ENCODE results near the gene CELSR2.
A peak's percentile ranks its signal among the peaks of the same experiment; 100 is the strongest.

The CELSR2 gene

GRCh38 chr1:109274533-109275476 is 25.5 kb downstream of the CELSR2 start:
- H3K4me1 ChIP-seq (ENCODE audit: insufficient read depth, poor library complexity, severe bottlenecking), result peaks cover 31% of the 10 kb centered on the region
- ATAC-seq (ENCODE audit: low read depth) (peak; percentile 86), DNase-seq (ENCODE audit: low spot score) (peak; percentile 91)
- peak overlapping the region; percentile 4 for H3K4me3 ChIP-seq (ENCODE audit: severe bottlenecking)
- no peaks in the 10 kb centered on the region for H3K9me3 ChIP-seq (ENCODE audit: severe bottlenecking)
- peak overlapping the region; percentile 83 for H3K27ac ChIP-seq (ENCODE audit: poor library complexity, severe bottlenecking)
- peaks cover 25% of the 10 kb centered on the region for H3K36me3 ChIP-seq (ENCODE audit: low read depth)
- TF ChIP-seq, protein P1, sequence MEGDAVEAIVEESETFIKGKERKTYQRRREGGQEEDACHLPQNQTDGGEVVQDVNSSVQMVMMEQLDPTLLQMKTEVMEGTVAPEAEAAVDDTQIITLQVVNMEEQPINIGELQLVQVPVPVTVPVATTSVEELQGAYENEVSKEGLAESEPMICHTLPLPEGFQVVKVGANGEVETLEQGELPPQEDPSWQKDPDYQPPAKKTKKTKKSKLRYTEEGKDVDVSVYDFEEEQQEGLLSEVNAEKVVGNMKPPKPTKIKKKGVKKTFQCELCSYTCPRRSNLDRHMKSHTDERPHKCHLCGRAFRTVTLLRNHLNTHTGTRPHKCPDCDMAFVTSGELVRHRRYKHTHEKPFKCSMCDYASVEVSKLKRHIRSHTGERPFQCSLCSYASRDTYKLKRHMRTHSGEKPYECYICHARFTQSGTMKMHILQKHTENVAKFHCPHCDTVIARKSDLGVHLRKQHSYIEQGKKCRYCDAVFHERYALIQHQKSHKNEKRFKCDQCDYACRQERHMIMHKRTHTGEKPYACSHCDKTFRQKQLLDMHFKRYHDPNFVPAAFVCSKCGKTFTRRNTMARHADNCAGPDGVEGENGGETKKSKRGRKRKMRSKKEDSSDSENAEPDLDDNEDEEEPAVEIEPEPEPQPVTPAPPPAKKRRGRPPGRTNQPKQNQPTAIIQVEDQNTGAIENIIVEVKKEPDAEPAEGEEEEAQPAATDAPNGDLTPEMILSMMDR (IDR thresholded peaks at IDR 0.05; ENCODE audit: poor library complexity, severe bottlenecking), result no peak
- no peaks in the 10 kb centered on the region for H3K27me3 ChIP-seq (ENCODE audit: insufficient read depth, poor library complexity, severe bottlenecking)

DNA sequence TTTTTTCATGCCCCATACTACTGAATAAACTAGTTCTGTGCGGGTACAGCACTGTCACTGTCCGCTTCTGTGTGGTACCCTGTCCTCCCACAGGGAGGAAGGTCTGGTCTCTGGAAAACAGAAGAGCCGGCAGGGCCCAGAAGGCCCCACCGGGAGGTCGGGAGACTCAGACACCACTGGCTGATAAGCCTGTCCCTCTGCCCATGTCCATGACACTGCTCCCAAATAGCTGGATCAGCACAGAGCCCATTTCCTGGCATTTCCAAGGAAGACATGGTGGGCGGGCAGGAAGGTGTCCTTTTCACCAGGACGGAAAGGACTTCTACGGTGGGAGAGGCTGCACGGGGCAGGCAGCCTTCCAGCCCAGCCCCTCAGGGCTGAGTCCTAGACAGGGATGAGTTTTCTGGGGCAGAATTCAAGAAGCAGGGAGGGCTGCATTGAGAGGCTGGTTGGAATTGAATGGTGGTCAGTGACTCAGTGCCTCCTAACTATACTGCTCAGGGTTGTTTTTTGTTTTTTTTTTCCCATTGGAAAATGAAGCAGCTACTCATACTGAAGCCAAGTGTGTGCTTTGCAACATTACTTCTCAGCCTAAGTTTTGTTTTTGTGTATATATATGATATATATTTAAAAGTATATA is 26.5 kb downstream of the CELSR2 start:
- H3K36me3 ChIP-seq (ENCODE audit: low read depth), result peaks cover 34% of the 10 kb centered on the region
- TF ChIP-seq, protein P1 (IDR thresholded peaks at IDR 0.05; ENCODE audit: poor library complexity, severe bottlenecking), result no peak
- ATAC-seq (ENCODE audit: low read depth) (no peak), DNase-seq (ENCODE audit: low spot score) (no peak)
- H3K4me1 ChIP-seq (ENCODE audit: insufficient read depth, poor library complexity, severe bottlenecking), result peaks cover 31% of the 10 kb centered on the region
- H3K4me3 ChIP-seq (ENCODE audit: severe bottlenecking), result no peak overlapping the region
- no peaks in the 10 kb centered on the region for H3K27me3 ChIP-seq (ENCODE audit: insufficient read depth, poor library complexity, severe bottlenecking)
- no peaks in the 10 kb centered on the region for H3K9me3 ChIP-seq (ENCODE audit: severe bottlenecking)
- H3K27ac ChIP-seq (ENCODE audit: poor library complexity, severe bottlenecking), result peak overlapping the region; percentile 83

- Histone ChIP-seq H3K27me3 (ENCODE audit: insufficient read depth, poor library complexity, severe bottlenecking) (no peaks in the 10 kb centered on the region), H3K4me3 (ENCODE audit: severe bottlenecking) (no peak overlapping the region), H3K4me1 (ENCODE audit: insufficient read depth, poor library complexity, severe bottlenecking) (peaks cover 36% of the 10 kb centered on the region), H3K27ac (ENCODE audit: poor library complexity, severe bottlenecking) (peak overlapping the region; percentile 83), H3K9me3 (ENCODE audit: severe bottlenecking) (no peaks in the 10 kb centered on the region), H3K36me3 (ENCODE audit: low read depth) (peaks cover 40% of the 10 kb centered on the region)
- TF ChIP-seq, protein P1 (IDR thresholded peaks at IDR 0.05; ENCODE audit: poor library complexity, severe bottlenecking), result peak; percentile 85
- DNase-seq (ENCODE audit: low spot score) (peak; percentile 67), ATAC-seq (ENCODE audit: low read depth) (no peak)
Observed at GRCh38 chr1:109277434-109278204, 28.3 kb downstream of the CELSR2 start.

GRCh38 chr1:109279615-109280278 is 30.4 kb downstream of the CELSR2 start:
- H3K4me1 ChIP-seq (ENCODE audit: insufficient read depth, poor library complexity, severe bottlenecking), result peaks cover 25% of the 10 kb centered on the region
- H3K4me3 ChIP-seq (ENCODE audit: severe bottlenecking), result no peak overlapping the region
- no peak for DNase-seq (ENCODE audit: low spot score)
- TF ChIP-seq, protein P1 (IDR thresholded peaks at IDR 0.05; ENCODE audit: poor library complexity, severe bottlenecking), result no peak
- H3K9me3 ChIP-seq (ENCODE audit: severe bottlenecking), result no peaks in the 10 kb centered on the region
- no peak for ATAC-seq (ENCODE audit: low read depth)
- H3K36me3 ChIP-seq (ENCODE audit: low read depth), result peaks cover 37% of the 10 kb centered on the region
- no peaks in the 10 kb centered on the region for H3K27me3 ChIP-seq (ENCODE audit: insufficient read depth, poor library complexity, severe bottlenecking)
- H3K27ac ChIP-seq (ENCODE audit: poor library complexity, severe bottlenecking), result no peak overlapping the region
